GM23338 (cell line): ENCODE data around the gene RGS3.
A peak's percentile ranks its signal among the peaks of the same experiment; 100 is the strongest.

Source experiments
- CREB1 ChIP-seq: fragments of 250-450 bp; sonication (Bioruptor Pico); IDR thresholded peaks from 2 replicates; pipeline ENCODE4 v1.5.0; 2020; ENCODE audit warnings: low read depth, mild to moderate bottlenecking, moderate library complexity
- EZH2 ChIP-seq: fragments of 200-600 bp; sonication (generic); IDR thresholded peaks from one replicate; pipeline ENCODE4 v1.8.0; 2017; ENCODE audit warnings: antibody characterized with exemption, mild to moderate bottlenecking, low read depth; ENCODE audit not compliant: unreplicated experiment
- EZH2phosphoT487 ChIP-seq: fragments of 200-600 bp; sonication (generic); IDR thresholded peaks from one replicate; pipeline ENCODE4 v1.8.1; 2018; ENCODE audit warnings: antibody characterized with exemption; ENCODE audit not compliant: unreplicated experiment
- JUNB ChIP-seq: IDR thresholded peaks from one replicate; pipeline ENCODE4 v1.6.1; 2016; ENCODE audit warnings: antibody characterized with exemption; ENCODE audit not compliant: unreplicated experiment
- POLR2AphosphoS5 ChIP-seq: IDR thresholded peaks from 2 replicates; pipeline ENCODE4 v1.6.1; 2016; ENCODE audit warnings: antibody characterized with exemption, low read depth
- REST ChIP-seq: IDR thresholded peaks from one replicate; pipeline ENCODE4 v1.6.1; 2018; ENCODE audit warnings: antibody characterized with exemption; ENCODE audit not compliant: unreplicated experiment
- STAT1 ChIP-seq: IDR thresholded peaks from one replicate; pipeline ENCODE4 v1.6.1; 2016; ENCODE audit warnings: antibody characterized with exemption; ENCODE audit not compliant: unreplicated experiment
- ZNF114 ChIP-seq: fragments of 250-450 bp; sonication (Bioruptor Pico); IDR thresholded peaks from 2 replicates; pipeline ENCODE4 v1.5.0; 2020; ENCODE audit warnings: mild to moderate bottlenecking, moderate library complexity
- ZNF331 ChIP-seq: fragments of 250-450 bp; sonication (Bioruptor Pico); IDR thresholded peaks from 2 replicates; pipeline ENCODE4 v1.5.0; 2020; ENCODE audit warnings: low read depth, mild to moderate bottlenecking, moderate library complexity
- TF ChIP-seq, protein P1 (sequence below), 2 experiments: fragments of 200-600 bp in 1 of 2; sonication (generic) in 1 of 2; conservative IDR thresholded peaks; 2 replicates each; pipeline versions ENCODE4 v1.5.1 to v1.6.1; 2016 to 2017; ENCODE audit warnings: antibody characterized with exemption in 2 of 2, low read depth in 2 of 2, mild to moderate bottlenecking in 2 of 2, moderate library complexity in 1 of 2
- TF ChIP-seq, protein P2 (sequence below): IDR thresholded peaks from 2 replicates; pipeline ENCODE4 v1.6.1; 2016; ENCODE audit warnings: antibody characterized with exemption

DNA sequence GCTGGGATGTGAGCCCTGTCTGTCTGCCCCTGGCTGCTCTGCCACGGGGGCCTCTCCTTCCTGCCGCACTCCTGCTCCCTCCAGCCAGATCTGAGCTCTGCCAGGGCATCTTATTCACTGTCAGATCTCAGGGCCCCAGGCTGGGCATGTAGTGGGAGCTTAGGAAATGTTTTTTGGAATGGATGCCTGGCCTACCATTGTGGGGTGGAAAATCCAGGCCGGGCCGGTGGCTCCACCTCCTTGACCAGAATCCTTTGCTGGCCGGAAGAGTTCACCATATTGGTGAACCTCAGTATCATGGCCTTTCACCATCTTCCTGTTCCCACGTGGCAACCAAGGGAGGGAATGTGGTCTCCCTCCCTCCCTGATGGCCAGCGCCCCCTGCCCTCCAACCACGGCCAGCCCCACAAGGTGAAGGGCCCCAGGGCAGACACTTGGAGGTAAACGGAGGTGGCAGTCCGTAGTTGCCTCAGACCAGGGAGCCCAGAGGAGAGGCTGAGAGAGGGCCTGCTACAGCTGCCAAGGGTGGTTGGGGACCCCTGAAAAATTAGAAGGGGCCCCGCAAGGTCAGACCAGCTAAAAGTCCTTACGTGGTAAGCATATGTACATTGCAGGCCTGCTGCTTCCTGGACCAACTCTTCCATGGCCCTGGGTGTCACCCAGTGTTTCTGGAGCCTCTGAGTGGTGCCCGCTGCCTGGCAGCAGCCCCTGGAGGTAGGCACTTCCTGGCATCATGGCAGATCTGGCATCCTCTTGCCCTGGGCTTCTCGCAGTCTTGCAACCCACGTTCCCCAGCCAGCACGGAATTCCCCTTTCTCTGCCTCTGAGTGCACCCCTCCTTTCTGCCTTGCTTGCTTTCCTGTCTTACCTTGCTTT lies 153.3 kb downstream of the RGS3 start:
- TF ChIP-seq POLR2AphosphoS5 (no peak), CREB1 (CRISPR knock-in tag) (no peak), ZNF331 (no peak), JUNB (no peak), EZH2 (no peak), STAT1 (no peak), REST (no peak), ZNF114 (CRISPR knock-in tag) (no peak), EZH2phosphoT487 (no peak)
- TF ChIP-seq, protein P1, sequence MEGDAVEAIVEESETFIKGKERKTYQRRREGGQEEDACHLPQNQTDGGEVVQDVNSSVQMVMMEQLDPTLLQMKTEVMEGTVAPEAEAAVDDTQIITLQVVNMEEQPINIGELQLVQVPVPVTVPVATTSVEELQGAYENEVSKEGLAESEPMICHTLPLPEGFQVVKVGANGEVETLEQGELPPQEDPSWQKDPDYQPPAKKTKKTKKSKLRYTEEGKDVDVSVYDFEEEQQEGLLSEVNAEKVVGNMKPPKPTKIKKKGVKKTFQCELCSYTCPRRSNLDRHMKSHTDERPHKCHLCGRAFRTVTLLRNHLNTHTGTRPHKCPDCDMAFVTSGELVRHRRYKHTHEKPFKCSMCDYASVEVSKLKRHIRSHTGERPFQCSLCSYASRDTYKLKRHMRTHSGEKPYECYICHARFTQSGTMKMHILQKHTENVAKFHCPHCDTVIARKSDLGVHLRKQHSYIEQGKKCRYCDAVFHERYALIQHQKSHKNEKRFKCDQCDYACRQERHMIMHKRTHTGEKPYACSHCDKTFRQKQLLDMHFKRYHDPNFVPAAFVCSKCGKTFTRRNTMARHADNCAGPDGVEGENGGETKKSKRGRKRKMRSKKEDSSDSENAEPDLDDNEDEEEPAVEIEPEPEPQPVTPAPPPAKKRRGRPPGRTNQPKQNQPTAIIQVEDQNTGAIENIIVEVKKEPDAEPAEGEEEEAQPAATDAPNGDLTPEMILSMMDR (conservative IDR thresholded peaks at IDR 0.05; ENCODE audit: low read depth in 2 of 2) = peak; percentile 26 to 50; a peak in 3 of 4 replicates
- TF ChIP-seq, protein P2, sequence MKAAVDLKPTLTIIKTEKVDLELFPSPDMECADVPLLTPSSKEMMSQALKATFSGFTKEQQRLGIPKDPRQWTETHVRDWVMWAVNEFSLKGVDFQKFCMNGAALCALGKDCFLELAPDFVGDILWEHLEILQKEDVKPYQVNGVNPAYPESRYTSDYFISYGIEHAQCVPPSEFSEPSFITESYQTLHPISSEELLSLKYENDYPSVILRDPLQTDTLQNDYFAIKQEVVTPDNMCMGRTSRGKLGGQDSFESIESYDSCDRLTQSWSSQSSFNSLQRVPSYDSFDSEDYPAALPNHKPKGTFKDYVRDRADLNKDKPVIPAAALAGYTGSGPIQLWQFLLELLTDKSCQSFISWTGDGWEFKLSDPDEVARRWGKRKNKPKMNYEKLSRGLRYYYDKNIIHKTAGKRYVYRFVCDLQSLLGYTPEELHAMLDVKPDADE = no peak
